K562 (cell line): Measurements from ENCODE around the gene TMEM121B. TPM values are rescaled to one million over a fixed set of nuclear protein-coding genes. Genes with fewer than 3 reads are reported as not detected.

Experiments used
- ATAC-seq: fragments of 200-7000 bp; cut with Tn5 transposase; 3 replicates; pipeline ENCODE4 v1.9.1; 2020; ENCODE audit warnings: moderate library complexity
- BruUV-seq: library from RNA; stranded (reverse); fragments of 400-500 nt; replicated peaks from 2 replicates; lab custom pipeline; 2021; lab: Mats Ljungman, UMichigan
- CTCF ChIA-PET: fragments of 300-600 bp; formaldehyde crosslinking; extraction: SDS; loops from one replicate; lab custom pipeline; 2021; ENCODE audit warnings: low intra/inter-chr PET ratio; lab: Yijun Ruan, JAX
- POLR2A ChIA-PET: fragments of 300-600, 350-650 bp; sonication (Branson Sonifier 250); formaldehyde crosslinking; extraction: SDS; loops from one replicate; lab custom pipeline; 2021; ENCODE audit warnings: antibody characterized with exemption, inconsistent platforms; lab: Yijun Ruan, JAX
- DNase-seq, 4 experiments: peaks; one replicate each; pipeline versions ENCODE4 v3.0.0 to v3.0.0-alpha.2; 2011 to 2018; ENCODE audit warnings: low spot score in 3 of 4, mixed read lengths in 3 of 4; ENCODE audit errors: extremely low read depth in 1 of 4
- FAIRE-seq: peaks from 2 replicates; lab custom pipeline; 2011; peaks lifted over from hg19 to GRCh38; lab: Jason Lieb, UNC
- H2AFZ ChIP-seq: 2 replicates; pipeline ENCODE4 v1.6.0; 2011; ENCODE audit warnings: low read depth, low read length, control low read depth, inconsistent platforms
- H3K27ac ChIP-seq: fragments of 200-600 bp; 3 replicates; pipeline ENCODE4 v1.8.0; 2011; ENCODE audit warnings: low read depth, mild to moderate bottlenecking, control low read depth, inconsistent platforms, low read length, moderate library complexity, mixed read lengths; ENCODE audit errors: extremely low read depth
- H3K27me3 ChIP-seq, 2 experiments: fragments of 300-600 bp in 1 of 2; 2 replicates in 1 of 2; 3 replicates in 1 of 2; pipeline versions ENCODE4 v1.6.0 to v1.8.0; 2011; ENCODE audit warnings: inconsistent platforms in 2 of 2, low read length in 2 of 2, mild to moderate bottlenecking in 1 of 2, mixed read lengths in 1 of 2, moderate library complexity in 1 of 2; ENCODE audit not compliant: control insufficient read depth in 2 of 2, insufficient read depth in 2 of 2
- H3K36me3 ChIP-seq: fragments of 300-600 bp; 3 replicates; pipeline ENCODE4 v1.8.0; 2011; ENCODE audit warnings: mild to moderate bottlenecking, low read length, inconsistent platforms; ENCODE audit not compliant: control insufficient read depth, insufficient read depth
- H3K4me1 ChIP-seq, 2 experiments: fragments of 200-600 bp in 1 of 2; replicated peaks in 1 of 2; 2 replicates in 1 of 2; 3 replicates in 1 of 2; pipeline versions ENCODE4 v1.5.1 to v1.8.0; 2011; ENCODE audit warnings: inconsistent platforms in 2 of 2, low read length in 2 of 2, mild to moderate bottlenecking in 1 of 2, mixed read lengths in 1 of 2, moderate library complexity in 1 of 2; ENCODE audit not compliant: control insufficient read depth in 2 of 2, insufficient read depth in 2 of 2
- H3K4me2 ChIP-seq: 2 replicates; pipeline ENCODE4 v1.6.1; 2011; ENCODE audit warnings: low read length, control low read depth, inconsistent platforms, mixed read lengths; ENCODE audit not compliant: insufficient read depth
- H3K4me3 ChIP-seq: fragments of 200-600 bp; sonication (generic), shearing (Covaris generic); 2 replicates; pipeline ENCODE4 v1.5.1; 2016; ENCODE audit warnings: control low read depth, inconsistent platforms
- H3K79me2 ChIP-seq: fragments of 200-600 bp; 3 replicates; pipeline ENCODE4 v1.8.0; 2011; ENCODE audit warnings: low read length, inconsistent platforms; ENCODE audit not compliant: control insufficient read depth, insufficient read depth
- H3K9ac ChIP-seq, 2 experiments: 2 replicates each; pipeline versions ENCODE4 v1.6.0 to v1.6.1; 2011; ENCODE audit warnings: low read depth in 2 of 2, low read length in 2 of 2, control low read depth in 1 of 2, inconsistent platforms in 1 of 2, mild to moderate bottlenecking in 1 of 2, mixed read lengths in 1 of 2; ENCODE audit not compliant: insufficient read depth in 1 of 2
- H3K9me1 ChIP-seq: one replicate; pipeline ENCODE4 v1.6.0; 2011; ENCODE audit warnings: inconsistent platforms, mild to moderate bottlenecking, low read length, moderate library complexity; ENCODE audit not compliant: control insufficient read depth, insufficient read depth
- H3K9me3 ChIP-seq: replicated peaks from 2 replicates; pipeline ENCODE4 v1.5.1; 2011; ENCODE audit warnings: low read depth, low read length, inconsistent platforms; ENCODE audit not compliant: control insufficient read depth, insufficient read depth
- H4K20me1 ChIP-seq: replicated peaks from 2 replicates; pipeline ENCODE4 v1.6.1; 2011; ENCODE audit warnings: low read length, inconsistent platforms, mixed read lengths; ENCODE audit not compliant: control insufficient read depth, insufficient read depth
- CBFA2T3 ChIP-seq: fragments of 450-650 bp; IDR thresholded peaks from 2 replicates; pipeline ENCODE4 v1.6.1; 2017
- CREM ChIP-seq: IDR thresholded peaks from 2 replicates; pipeline ENCODE4 v1.6.1; 2014; ENCODE audit warnings: antibody characterized with exemption, low read depth
- ETV6 ChIP-seq, 3 experiments: fragments of 150-350 bp in 1 of 3; sonication (generic) in 1 of 3; formaldehyde crosslinking in 1 of 3; IDR thresholded peaks; 2 replicates each; pipeline versions ENCODE4 v1.6.1 to v1.8.0; 2014 to 2022; ENCODE audit warnings: borderline replicate concordance in 2 of 3, low read depth in 2 of 3, antibody characterized with exemption in 1 of 3, low read length in 1 of 3, mild to moderate bottlenecking in 1 of 3, missing genetic modification reagents in 1 of 3
- GABPB2 ChIP-seq: fragments of 250-450 bp; sonication (Bioruptor Pico); conservative IDR thresholded peaks from 2 replicates; pipeline ENCODE4 v1.5.1; 2021; ENCODE audit warnings: mild to moderate bottlenecking
- HNRNPK ChIP-seq: fragments of 200-400 bp; formaldehyde crosslinking; IDR thresholded peaks from one replicate; pipeline ENCODE4 v1.6.1; 2018; ENCODE audit warnings: mild to moderate bottlenecking, low read depth, low read length; ENCODE audit not compliant: poor library complexity, severe bottlenecking
- MAZ ChIP-seq, 2 experiments: fragments of 450-650 bp in 1 of 2; sonication (generic) in 1 of 2; formaldehyde crosslinking; IDR thresholded peaks in 1 of 2; conservative IDR thresholded peaks in 1 of 2; 2 replicates each; pipeline versions ENCODE4 v1.4.0 to v1.5.0; 2020; ENCODE audit warnings: mild to moderate bottlenecking in 1 of 2, missing genetic modification reagents in 1 of 2
- NCOR1 ChIP-seq: fragments of 450-650 bp; IDR thresholded peaks from 2 replicates; pipeline ENCODE4 v1.6.1; 2016; ENCODE audit warnings: mild to moderate bottlenecking, moderate library complexity
- PHF20 ChIP-seq: fragments of 450-650 bp; IDR thresholded peaks from 2 replicates; pipeline ENCODE4 v1.6.1; 2018; ENCODE audit not compliant: partially characterized antibody
- RB1 ChIP-seq: fragments of 450-650 bp; IDR thresholded peaks from 2 replicates; pipeline ENCODE4 v1.6.1; 2017; ENCODE audit warnings: low read depth, mild to moderate bottlenecking
- RFX1 ChIP-seq: fragments of 450-650 bp; IDR thresholded peaks from 2 replicates; pipeline ENCODE4 v1.6.1; 2016; ENCODE audit warnings: mild to moderate bottlenecking, moderate library complexity
- RNF2 ChIP-seq: sonication (generic); IDR thresholded peaks from 2 replicates; pipeline ENCODE4 v1.6.1; 2016
- RUNX1 ChIP-seq: sonication (generic); IDR thresholded peaks from 2 replicates; pipeline ENCODE4 v1.6.1; 2016; ENCODE audit warnings: antibody characterized with exemption, low read depth
- SOX6 ChIP-seq: fragments of 450-650 bp; IDR thresholded peaks from 2 replicates; pipeline ENCODE4 v1.6.1; 2014; ENCODE audit warnings: mild to moderate bottlenecking
- SRF ChIP-seq, 2 experiments: fragments of 250-450, 450-650 bp in 1 of 2; sonication (Bioruptor Pico) in 1 of 2; sonication (generic) in 1 of 2; formaldehyde crosslinking; IDR thresholded peaks; 2 replicates each; pipeline versions ENCODE4 v1.5.0 to v1.5.1; 2020 to 2022; ENCODE audit warnings: mild to moderate bottlenecking in 1 of 2, missing genetic modification reagents in 1 of 2
- TCF3 ChIP-seq: sonication (generic); formaldehyde crosslinking; IDR thresholded peaks from 2 replicates; pipeline ENCODE4 v1.4.0; 2020; ENCODE audit warnings: mild to moderate bottlenecking, missing genetic modification reagents
- XRCC4 ChIP-seq: IDR thresholded peaks from one replicate; pipeline ENCODE4 v1.6.1; 2011; ENCODE audit not compliant: insufficient read depth, insufficient read length; ENCODE audit errors: extremely low read depth
- ZNF12 ChIP-seq: sonication (generic); formaldehyde crosslinking; IDR thresholded peaks from 2 replicates; pipeline ENCODE4 v1.4.0; 2020; ENCODE audit warnings: mild to moderate bottlenecking, missing genetic modification reagents
- WGBS: fragments of 100-300 bp; shearing (Covaris generic); methylation state at CpG from one replicate; pipeline ENCODE4 v1.1.6; 2016; ENCODE audit warnings: low coverage, mixed read lengths; ENCODE audit not compliant: insufficient coverage; ENCODE audit errors: missing lambda C conversion rate; 5-methylcytosine and 5-hydroxymethylcytosine counted together
- in situ Hi-C: fragments of 300-500 bp; cut with MboI; formaldehyde crosslinking; loops from 4 replicates; pipeline ENCODE4 v1.15.0; 2018; ENCODE audit warnings: inconsistent platforms, mixed read lengths
- intact Hi-C: fragments of 100-400 bp; cut with micrococcal nuclease; formaldehyde crosslinking; loops from 2 replicates; pipeline ENCODE4 v1.14.2; 2022
- polyA plus RNA-seq, 8 experiments: library from polyadenylated mRNA; depleted of rRNA in 4 of 8; stranded (reverse) in 5 of 8; unstranded in 3 of 8; fragments of >200 nt; fragmentation: Nextera tagmentation in 2 of 8; fragmentation: Illumina TruSeq in 1 of 8; extraction: Ambion mirVana in 2 of 8; extraction: Trizol in 1 of 8; gene quantifications; 2 replicates each; pipeline versions ENCODE4 v1.2.1 to v1.2.3, GENCODE V29; 2011 to 2014; ENCODE audit warnings: inconsistent platforms in 1 of 8, missing spikeins in 1 of 8
- total RNA-seq, 7 experiments: library from RNA; depleted of rRNA in 6 of 7; stranded (reverse); fragments of >200 nt in 6 of 7; fragmentation: Illumina TruSeq in 2 of 7; extraction: Trizol in 2 of 7; gene quantifications; 2 replicates each; pipeline versions ENCODE4 v1.2.1 to v1.2.3, GENCODE V29; 2011 to 2021; ENCODE audit warnings: low replicate concordance in 1 of 7
- TF ChIP-seq, protein P1 (sequence below): sonication (generic); formaldehyde crosslinking; IDR thresholded peaks from 2 replicates; pipeline ENCODE4 v1.8.0; 2022; ENCODE audit warnings: mild to moderate bottlenecking, missing genetic modification reagents
- TF ChIP-seq, protein P2 (sequence below): fragments of 450-650 bp; formaldehyde crosslinking; IDR thresholded peaks from 2 replicates; pipeline ENCODE4 v1.4.0; 2020; ENCODE audit warnings: mild to moderate bottlenecking, moderate library complexity

TMEM121B gene
- total and polyA plus RNA-seq, 9 of the 15 experiments (the other 6 are each of a cell fraction or from before 2014, with no cell fraction given), result 0.03 to 0.07 (median 0.03) TPM; not detected in 6

DNA sequence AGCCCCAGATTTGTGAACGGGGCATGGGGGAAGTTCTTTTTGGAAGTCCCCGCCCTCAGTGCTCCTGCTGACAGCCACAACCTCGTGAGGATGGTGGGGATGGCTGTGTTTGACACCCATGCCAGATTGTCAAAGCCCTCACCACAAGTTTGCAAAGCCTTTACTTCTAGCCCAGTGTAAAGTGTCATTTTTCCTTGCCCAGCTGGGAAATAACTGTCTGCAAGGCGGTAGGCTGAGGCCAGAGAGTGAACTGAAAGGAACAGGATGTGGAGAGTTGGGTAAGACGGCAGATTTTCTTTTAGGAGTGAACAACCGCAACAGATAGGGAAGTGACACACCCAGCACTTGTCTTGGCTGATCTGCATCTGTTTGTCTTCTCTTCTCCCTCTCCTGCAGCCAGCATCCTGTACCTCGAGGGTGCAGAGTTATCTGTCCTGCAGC, 22.8 kb downstream of the TMEM121B start:
- peak; percentile 63 for ATAC-seq
- Histone ChIP-seq H3K79me2 (no peaks in the 10 kb centered on the region), H3K4me2 (no peak overlapping the region), H3K36me3 (peaks cover 50% of the 10 kb centered on the region; the same call in 2 of the 3 replicates), H3K27ac (no peak overlapping the region), H3K27me3 (no peaks in the 10 kb centered on the region), H3K4me3 (no peak overlapping the region), H3K9ac (no peak overlapping the region), H2AFZ (no peak overlapping the region), H3K9me3 (no peaks in the 10 kb centered on the region), H4K20me1 (no peaks in the 10 kb centered on the region; the same call in 1 of the 2 replicates), H3K4me1 (peaks cover 12 to 13% of the 10 kb centered on the region in 2 experiments), H3K9me1 (no peaks in the 10 kb centered on the region)
- CTCF ChIA-PET, result no interaction called here
- WGBS, result 22% methylated on average over 7 of the region's 7 CpGs
- DNase-seq, result peak in 2 of 4 experiments; percentile 34 to 41
- no TSS peak for BruUV-seq
- POLR2A ChIA-PET, result interaction anchor here (0.7 to 3.3 kb wide), 5 partner anchors 9 to 1960 kb away, joined by 3 to 18 read pairs (median 4); no protein-coding TSS in a partner anchor
- FAIRE-seq, result peak; percentile 74
- in situ Hi-C loops, result no loop called here
- intact Hi-C loops, result no loop called here
- TF ChIP-seq XRCC4 (no peak), CBFA2T3 (peak; percentile 49), HNRNPK (no peak), NCOR1 (no peak), RB1 (no peak), RNF2 (peak; percentile 53; the same call in 1 of the 2 replicates), TCF3 (CRISPR knock-in tag) (peak; percentile 40), SRF (CRISPR knock-in tag; IDR thresholded peaks at IDR 0.05) (no peak), PHF20 (no peak), CREM (peak; percentile 28; the same call in 1 of the 2 replicates), MAZ (CRISPR knock-in tag; conservative IDR thresholded peaks at IDR 0.05 in 1 of 2, IDR thresholded peaks at IDR 0.05 in 1 of 2) (no peak), RUNX1 (no peak), GABPB2 (CRISPR knock-in tag) (no peak), ETV6 (IDR thresholded peaks at IDR 0.05; ENCODE audit: borderline replicate concordance in 1 of 2, low read depth in 2 of 2, low read length in 1 of 2) (no peak), ETV6 (CRISPR knock-in tag; IDR thresholded peaks at IDR 0.05; ENCODE audit: borderline replicate concordance) (no peak), RFX1 (no peak), ZNF12 (CRISPR knock-in tag) (no peak), SOX6 (peak; percentile 72; the same call in 1 of the 2 replicates)
- TF ChIP-seq, protein P1, sequence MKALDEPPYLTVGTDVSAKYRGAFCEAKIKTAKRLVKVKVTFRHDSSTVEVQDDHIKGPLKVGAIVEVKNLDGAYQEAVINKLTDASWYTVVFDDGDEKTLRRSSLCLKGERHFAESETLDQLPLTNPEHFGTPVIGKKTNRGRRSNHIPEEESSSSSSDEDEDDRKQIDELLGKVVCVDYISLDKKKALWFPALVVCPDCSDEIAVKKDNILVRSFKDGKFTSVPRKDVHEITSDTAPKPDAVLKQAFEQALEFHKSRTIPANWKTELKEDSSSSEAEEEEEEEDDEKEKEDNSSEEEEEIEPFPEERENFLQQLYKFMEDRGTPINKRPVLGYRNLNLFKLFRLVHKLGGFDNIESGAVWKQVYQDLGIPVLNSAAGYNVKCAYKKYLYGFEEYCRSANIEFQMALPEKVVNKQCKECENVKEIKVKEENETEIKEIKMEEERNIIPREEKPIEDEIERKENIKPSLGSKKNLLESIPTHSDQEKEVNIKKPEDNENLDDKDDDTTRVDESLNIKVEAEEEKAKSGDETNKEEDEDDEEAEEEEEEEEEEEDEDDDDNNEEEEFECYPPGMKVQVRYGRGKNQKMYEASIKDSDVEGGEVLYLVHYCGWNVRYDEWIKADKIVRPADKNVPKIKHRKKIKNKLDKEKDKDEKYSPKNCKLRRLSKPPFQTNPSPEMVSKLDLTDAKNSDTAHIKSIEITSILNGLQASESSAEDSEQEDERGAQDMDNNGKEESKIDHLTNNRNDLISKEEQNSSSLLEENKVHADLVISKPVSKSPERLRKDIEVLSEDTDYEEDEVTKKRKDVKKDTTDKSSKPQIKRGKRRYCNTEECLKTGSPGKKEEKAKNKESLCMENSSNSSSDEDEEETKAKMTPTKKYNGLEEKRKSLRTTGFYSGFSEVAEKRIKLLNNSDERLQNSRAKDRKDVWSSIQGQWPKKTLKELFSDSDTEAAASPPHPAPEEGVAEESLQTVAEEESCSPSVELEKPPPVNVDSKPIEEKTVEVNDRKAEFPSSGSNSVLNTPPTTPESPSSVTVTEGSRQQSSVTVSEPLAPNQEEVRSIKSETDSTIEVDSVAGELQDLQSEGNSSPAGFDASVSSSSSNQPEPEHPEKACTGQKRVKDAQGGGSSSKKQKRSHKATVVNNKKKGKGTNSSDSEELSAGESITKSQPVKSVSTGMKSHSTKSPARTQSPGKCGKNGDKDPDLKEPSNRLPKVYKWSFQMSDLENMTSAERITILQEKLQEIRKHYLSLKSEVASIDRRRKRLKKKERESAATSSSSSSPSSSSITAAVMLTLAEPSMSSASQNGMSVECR (CRISPR knock-in tag), result no peak
- TF ChIP-seq, protein P2, sequence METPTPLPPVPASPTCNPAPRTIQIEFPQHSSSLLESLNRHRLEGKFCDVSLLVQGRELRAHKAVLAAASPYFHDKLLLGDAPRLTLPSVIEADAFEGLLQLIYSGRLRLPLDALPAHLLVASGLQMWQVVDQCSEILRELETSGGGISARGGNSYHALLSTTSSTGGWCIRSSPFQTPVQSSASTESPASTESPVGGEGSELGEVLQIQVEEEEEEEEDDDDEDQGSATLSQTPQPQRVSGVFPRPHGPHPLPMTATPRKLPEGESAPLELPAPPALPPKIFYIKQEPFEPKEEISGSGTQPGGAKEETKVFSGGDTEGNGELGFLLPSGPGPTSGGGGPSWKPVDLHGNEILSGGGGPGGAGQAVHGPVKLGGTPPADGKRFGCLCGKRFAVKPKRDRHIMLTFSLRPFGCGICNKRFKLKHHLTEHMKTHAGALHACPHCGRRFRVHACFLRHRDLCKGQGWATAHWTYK (CRISPR knock-in tag), result no peak
